ENCODE measurements around the gene WASF2.

WASF2 gene

GRCh38 chr1:27379564-27380122 lies 110.3 kb downstream of the WASF2 start:
- DNase-seq (ENCODE audit: low spot score), result no peak

DNA sequence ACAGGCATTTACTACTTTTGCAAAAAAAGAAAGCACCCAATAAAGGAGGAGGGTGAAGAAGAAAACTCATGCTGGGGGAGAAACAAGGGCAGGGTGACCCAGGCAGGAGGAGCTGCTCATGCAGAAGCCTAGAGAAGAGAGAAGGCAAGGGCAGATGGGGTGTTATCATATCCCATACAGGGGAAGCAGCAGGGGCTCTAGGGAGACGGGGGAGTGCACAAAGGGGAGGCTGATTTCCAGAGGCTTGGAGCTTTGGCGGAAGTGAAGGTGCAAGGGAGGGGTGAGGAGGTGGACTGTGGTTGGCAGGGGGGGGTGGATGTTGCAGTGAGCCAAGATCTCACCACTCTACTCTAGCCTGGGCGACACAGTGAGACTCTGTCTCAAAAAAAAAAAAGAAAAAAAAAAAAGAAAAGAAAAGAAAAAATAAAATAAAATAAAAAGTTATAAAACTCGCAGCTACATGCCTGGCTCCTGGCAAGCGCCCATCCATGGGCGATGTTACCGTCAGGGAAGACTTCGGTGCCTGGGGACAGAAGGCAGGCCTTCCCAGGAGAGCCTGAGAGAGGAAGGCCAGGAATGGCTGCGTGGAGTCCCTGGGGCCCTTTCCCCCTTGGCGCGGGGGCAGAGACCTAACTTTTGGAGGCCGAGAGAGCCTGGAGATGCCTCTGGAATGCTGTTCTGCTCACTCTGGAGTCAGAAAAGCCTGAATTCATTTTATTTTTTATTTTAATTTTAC lies 112.0 kb downstream of the WASF2 start:
- DNase-seq (ENCODE audit: low spot score), result no peak

- no peak for DNase-seq (ENCODE audit: low spot score)
Observed at GRCh38 chr1:27374362-27375086, 115.4 kb downstream of the WASF2 start, which contains the start of gene FCN3. Gene FCN3 (minus strand): TSS chr1:27374824. CDS start chr1:27374818, 6 bp downstream.

GRCh38 chr1:27372808-27373690 lies 116.9 kb downstream of the WASF2 start:
- DNase-seq (ENCODE audit: low spot score), result no peak

- DNase-seq (ENCODE audit: low spot score), result no peak
Observed at GRCh38 chr1:27372022-27372807, 117.8 kb downstream of the WASF2 start.

DNA sequence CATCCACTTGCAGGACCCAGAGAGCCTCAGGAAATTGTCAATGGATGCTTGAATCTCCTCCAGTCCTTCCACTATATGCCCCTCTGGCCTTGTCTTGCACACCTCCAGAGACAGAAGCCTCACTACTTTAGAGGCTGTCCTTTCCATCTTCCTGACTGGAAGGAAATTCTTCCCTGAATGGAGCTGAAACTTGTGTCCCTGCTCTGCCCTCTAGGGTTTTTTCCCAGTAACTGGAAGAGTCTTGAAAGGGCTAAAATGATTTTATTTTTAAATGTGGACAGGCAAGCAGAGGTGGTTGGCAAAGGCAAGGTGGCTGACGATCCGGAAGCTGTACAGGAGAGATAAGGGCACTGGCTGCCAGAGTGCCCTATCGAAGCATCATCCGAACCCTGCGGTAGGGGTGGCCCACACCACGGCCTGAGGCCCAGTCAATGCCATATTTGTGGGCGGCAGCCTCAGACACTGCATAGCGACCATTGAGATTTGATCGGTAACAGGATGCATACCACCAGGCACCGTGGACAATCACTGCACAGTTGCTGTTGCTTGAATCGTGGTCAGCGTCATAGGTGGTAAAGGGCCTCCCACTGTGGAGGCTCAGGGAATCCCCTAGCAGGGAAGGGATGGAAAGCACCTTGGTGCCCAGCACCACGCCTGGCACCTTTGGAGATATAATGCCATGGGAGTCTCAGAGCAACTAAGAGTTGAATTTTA lies 120.9 kb downstream of the WASF2 start:
- no peak for DNase-seq (ENCODE audit: low spot score)

- DNase-seq (ENCODE audit: low spot score), result no peak
Observed at GRCh38 chr1:27367160-27367650, 122.8 kb downstream of the WASF2 start.

DNA sequence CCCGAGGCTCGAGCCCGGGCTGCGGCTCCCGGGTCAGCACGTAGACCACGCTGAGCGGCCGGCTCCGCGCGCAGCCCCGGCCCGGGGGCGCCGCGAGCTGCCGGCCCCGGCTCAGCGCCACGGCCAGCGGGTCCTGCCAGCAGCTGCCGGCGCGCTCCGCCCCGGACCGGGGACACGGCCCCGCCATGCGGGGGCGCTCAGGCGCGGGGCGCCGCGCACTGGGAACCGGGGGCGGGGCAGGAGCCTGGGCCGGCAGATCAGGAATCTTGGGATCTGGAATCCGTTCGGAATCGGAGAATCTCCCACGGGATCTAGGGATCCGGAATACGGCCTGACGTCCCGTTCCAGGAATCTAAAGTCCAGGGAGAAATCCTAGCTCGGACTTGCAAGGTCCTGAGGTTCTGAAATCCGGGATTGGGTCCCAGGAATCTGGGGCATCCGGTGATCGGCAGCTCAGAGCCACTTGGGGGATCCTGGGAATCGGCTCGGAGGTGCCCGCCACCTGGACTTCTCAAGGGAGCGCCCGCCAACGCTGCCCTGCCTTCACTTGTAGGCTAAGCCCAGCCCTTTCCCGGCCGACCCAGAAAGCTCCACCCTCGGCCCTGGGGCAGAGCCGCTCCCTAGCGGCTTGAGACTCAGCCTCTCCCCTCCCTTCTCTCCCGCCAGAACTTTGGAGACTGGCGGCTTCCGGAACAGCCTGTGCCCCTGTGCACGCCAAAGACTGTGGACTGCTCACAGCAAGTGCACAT lies 123.4 kb downstream of the WASF2 start, which contains the start of gene MAP3K6:
MAP3K6 (minus strand) TSS at position 551 of the 749 bp plus-strand sequence; CDS start at position 187, 364 bp downstream.
- peak; percentile 46 for DNase-seq (ENCODE audit: low spot score)

DNA sequence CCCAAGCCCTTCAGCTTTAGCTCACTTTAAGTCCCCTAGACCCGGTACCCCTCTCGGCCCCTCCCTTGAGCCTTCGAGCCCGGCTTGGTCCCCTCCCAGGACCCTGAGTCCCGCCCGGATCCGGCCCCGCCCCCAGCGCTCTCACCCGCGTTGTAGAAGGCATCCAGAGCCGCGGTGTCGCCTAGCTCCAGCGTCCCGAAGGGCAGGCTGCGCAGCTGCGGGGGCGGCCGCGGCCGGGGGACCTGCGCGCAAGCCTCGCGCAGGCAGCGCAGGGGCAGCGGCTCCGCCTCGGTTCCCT lies 123.9 kb downstream of the WASF2 start:
- DNase-seq (ENCODE audit: low spot score), result peak; percentile 63

DNA sequence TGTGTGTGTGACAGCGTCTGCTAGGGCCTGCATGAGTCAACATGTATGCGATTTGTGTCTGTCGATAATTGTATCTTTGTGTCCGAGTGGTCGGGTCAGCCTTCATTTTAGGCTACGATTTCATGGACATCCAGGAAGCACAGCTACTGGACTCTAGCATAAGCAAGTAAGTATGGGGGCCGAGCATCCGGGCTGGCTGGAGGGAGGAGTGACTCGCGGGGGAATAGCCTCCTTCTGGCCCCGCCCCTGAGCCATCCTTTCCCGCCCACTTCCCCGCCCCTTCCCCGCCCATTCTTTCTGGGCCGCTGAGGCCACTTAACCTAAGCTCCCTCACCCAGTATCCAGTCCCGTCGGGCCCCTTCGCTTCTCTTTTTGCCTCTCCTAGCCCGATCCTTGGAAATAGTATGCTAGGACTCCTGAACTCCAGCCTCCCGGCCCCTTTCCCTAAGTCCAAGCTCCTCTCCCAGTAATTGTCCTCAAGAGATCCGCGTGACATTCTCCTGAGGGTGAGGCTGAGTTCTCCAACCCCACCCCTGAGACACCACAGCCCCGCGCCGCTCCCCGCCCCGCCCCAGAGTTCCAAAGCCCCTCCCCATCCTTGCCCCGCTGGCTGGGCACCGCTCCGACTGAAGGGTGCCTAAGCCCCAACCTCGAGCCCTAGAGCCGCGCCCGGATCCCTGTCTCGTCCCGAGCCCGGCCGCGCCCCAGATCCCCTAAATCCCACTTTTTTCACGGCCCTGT lies 124.4 kb downstream of the WASF2 start:
- peak; percentile 75 for DNase-seq (ENCODE audit: low spot score)

GRCh38 chr1:27364696-27365371 lies 125.1 kb downstream of the WASF2 start:
- DNase-seq (ENCODE audit: low spot score), result no peak

- DNase-seq (ENCODE audit: low spot score), result no peak
Observed at GRCh38 chr1:27363766-27364695, 125.9 kb downstream of the WASF2 start.

GRCh38 chr1:27361553-27361952 lies 128.4 kb downstream of the WASF2 start:
- no peak for DNase-seq (ENCODE audit: low spot score)

GRCh38 chr1:27361044-27361402 lies 128.9 kb downstream of the WASF2 start:
- DNase-seq (ENCODE audit: low spot score), result no peak

GRCh38 chr1:27360159-27361043 lies 129.6 kb downstream of the WASF2 start:
- DNase-seq (ENCODE audit: low spot score), result no peak

GRCh38 chr1:27359822-27360158 lies 130.2 kb downstream of the WASF2 start:
- no peak for DNase-seq (ENCODE audit: low spot score)

Data from SK-N-DZ (cell line).